ENCODE measurements around the gene LRRC74A.
"Not testable (repeated sequence)": the region's sequence is repeated elsewhere in the genome, so short reads cannot be mapped to it uniquely, and the experiment has no call there.

Gene LRRC74A

GRCh38 chr14:76891391-76891790 is 65.2 kb downstream of the LRRC74A start:
- no peak for DNase-seq (ENCODE audit: low spot score)

DNA sequence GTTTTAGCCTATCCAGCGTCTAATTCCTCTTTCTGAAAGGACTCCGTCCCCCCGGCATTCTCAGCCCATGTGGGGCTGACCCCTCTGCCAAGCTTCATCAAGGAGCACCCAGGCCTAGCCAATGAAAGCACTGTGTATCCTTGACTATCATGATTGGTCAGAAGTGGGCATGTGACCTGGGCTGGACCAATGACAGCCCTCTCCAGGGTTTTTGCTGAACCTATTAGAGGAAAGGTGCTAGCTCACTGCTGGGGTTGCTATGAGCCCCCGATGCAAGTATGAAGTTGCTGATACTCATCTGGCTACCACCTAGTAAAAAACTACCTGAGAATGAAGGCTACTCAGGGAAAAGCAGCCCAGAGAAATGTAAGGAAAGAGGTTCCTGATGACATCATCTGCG is 68.1 kb downstream of the LRRC74A start:
- DNase-seq (ENCODE audit: low spot score), result no peak

DNA sequence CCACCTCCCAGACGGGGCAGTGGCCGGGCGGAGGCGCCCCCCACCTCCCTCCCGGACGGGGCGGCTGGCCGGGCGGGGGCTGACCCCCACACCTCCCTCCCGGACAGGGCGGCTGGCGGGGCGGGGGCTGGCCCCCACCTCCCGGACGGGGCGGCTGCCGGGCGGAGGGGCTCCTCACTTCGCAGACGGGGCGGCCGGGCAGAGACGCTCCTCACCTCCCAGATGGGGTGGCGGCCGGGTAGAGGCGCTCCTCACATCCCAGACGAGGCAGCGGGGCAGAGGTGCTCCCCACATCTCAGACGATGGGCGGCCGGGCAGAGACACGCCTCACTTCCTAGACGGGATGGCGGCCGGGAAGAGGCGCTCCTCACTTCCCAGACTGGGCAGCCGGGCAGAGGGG is 71.8 kb downstream of the LRRC74A start:
- not testable (repeated sequence) for DNase-seq (ENCODE audit: low spot score)

DNA sequence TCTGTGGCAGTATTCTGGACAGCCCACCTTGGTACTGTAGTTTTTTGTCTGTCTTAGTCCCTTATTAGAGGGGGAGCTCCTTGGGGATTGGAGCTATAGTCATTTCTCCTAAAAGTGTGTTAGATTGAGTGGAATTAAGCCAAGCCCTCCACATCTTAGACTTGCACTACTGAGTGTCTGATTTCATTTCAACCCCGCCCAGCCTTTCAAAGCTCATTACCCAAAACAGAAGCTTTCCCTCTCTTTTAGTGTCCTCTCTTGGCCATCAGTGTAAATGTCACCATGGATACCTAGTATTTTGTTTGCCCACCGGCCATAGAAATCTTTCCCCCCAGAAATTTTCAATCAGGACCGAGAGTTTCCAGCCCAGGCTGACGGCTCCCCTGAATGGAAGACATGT is 74.5 kb downstream of the LRRC74A start:
- DNase-seq (ENCODE audit: low spot score), result no peak

GRCh38 chr14:76901171-76902055 is 75.2 kb downstream of the LRRC74A start:
- no peak for DNase-seq (ENCODE audit: low spot score)

- DNase-seq (ENCODE audit: low spot score), result no peak
Measured at GRCh38 chr14:76902591-76902990, 76.4 kb downstream of the LRRC74A start.

- DNase-seq (ENCODE audit: low spot score), result no peak
Measured at GRCh38 chr14:76904100-76904739, 78.0 kb downstream of the LRRC74A start.

DNA sequence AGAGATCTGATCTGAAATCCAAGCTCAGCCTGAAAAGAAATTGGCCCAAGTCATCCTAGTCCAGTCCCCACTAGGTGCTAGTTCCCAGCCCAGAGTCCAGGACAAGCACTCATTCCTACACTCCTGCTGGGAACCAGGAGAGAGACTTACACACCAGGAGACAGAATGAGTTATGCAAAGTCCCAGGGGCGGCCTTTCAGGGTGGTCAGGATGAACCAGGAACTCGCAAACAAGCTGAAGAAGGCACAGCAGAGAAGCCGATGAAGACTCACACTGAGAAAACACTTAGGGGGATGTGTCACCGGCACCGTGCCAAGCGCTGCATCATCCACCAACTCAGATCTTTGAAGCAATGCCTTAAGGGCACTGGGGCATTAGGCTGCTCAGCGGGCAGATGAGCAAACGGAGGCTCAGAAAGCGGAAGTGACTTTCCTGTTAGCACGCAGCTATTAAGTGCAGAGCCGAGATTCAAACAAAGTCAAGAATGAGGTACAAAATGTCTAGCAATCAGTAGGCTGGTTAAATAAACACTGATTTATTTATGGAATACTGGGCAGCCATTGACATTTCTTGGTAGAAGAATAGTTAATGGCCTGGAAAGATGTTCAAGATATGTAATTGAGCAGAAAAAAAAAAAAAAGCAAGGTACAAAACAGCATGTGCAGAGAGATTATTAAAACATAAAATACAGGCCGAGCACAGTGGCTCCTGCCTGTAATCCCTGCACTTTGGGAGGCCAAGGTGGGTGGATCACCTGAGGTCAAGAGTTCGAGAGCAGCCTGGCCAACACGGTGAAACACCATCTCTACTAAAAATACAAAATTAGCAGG is 78.7 kb downstream of the LRRC74A start:
- no peak for DNase-seq (ENCODE audit: low spot score)

DNA sequence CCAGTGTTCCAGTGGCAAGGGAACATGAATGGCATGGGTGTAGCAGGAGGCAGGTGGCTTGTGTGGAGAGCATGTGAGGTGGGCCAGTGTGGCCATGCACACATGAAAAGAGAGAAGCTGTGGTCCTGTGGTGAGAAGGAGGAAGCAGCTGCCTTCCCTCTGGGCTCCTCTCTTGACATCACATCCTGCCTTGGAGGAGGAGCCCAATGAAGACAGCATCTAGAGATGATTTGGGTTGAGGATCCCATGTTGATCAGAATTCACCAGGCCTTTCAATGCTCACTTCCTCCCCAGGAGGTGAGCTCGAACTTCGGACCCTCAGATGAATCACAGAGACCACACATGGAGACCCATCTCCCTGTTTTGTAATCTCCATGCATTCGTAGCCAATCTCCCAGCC is 82.6 kb downstream of the LRRC74A start:
- DNase-seq (ENCODE audit: low spot score), result no peak

- no peak for DNase-seq (ENCODE audit: low spot score)
Measured at GRCh38 chr14:76909266-76909665, 83.1 kb downstream of the LRRC74A start.

- DNase-seq (ENCODE audit: low spot score), result no peak
Measured at GRCh38 chr14:76910371-76910890, 84.2 kb downstream of the LRRC74A start.

DNA sequence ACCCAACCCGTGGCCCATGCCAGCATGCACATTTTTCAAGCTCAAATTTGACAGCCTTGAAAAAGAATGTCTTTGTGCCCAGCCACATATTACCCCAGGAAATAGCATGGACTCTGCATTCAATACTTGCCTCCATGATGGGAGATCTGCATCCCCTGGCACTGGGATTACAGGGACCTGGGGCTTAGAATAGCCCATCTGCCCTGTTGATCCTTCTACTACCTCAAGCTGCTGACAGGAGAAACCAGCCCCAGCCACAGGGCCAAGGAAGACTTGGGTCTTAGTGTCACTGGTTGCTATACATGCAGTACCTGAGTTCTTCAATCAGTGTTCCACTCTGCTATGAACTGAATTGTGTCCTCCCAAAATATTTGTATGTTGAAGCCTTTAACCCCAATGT is 85.3 kb downstream of the LRRC74A start:
- no peak for DNase-seq (ENCODE audit: low spot score)

DNA sequence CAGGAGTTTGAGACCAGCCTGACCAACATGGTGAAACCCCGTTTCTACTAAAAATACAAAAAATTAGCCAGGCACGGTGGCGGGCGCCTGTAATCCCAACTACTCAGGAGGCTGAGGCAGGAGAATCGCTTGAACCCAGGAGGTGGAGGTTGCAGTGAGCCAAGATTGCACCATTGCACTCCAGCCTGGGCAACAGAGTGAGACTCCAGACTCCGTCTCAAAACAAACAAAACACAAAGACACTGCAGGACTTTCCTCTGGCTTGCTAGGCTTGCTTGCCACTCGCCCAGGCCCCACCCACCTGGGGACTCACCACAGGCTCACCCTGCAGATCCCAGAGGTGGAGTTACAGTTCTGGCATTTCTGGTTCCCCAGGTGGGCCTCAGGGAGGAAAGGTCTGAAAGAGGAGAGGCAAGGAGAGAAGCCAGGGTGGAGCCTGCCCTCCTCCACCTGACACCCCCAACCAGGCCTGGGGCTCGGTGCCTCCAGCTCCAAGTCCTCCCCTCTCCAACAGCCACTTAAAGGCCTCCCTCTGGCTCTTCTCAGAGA is 88.4 kb downstream of the LRRC74A start:
- DNase-seq (ENCODE audit: low spot score), result not testable (repeated sequence)

DNA sequence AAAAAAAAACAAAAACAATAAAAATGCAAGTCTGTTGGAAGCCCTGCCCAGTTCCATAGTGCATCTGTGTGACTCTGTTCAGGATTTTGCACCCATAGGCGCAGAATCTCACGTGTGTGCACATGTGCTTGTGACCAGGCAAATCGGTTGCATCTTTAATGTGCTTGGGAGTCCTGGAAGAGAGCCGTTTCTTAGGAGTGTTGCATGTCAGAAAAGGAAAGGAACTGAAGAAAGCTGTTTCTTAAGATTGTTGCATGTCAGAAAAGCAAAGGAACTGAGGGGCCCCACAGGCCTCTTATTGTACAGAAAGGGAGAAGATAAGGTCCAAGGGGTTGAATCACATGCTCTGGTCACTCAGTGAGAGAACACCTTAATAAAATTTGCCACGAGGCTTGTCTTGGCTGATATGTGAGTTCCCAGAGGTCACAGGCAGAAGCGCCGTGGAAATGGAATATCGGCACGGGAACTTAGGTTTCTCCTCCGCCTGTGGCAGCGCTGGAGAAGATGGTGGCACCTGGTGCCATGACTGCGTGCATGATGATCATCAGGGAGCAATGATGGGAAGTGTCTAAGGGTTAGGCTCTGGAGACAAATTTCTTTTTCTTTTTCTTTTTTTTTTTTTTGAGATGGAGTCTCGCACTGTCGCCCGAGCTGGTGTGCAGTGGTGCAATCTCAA is 90.0 kb downstream of the LRRC74A start:
- DNase-seq (ENCODE audit: low spot score), result no peak

DNA sequence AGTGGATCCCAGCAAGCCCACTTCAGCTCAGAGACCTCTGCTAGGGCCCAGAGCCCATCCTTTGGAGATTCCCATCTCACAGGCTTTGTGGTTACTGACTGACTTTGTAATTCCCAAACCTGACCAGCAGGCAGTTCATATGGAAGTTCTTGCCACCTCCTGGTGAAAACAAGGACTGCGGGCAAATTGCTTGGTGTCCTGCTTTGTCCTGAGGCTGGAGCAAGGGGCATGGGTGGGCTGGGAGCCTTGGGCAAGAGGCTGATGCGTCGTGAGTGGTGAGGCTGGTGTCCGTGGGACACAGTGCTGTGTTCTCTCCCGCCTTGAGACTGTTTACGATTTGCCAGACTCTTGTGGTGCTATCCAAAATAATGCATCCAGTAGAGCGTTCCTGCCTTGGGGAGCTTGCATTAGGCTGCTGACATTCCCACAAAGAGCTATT is 91.0 kb downstream of the LRRC74A start:
- DNase-seq (ENCODE audit: low spot score), result no peak

- DNase-seq (ENCODE audit: low spot score), result no peak
Measured at GRCh38 chr14:76917745-76918255, 91.6 kb downstream of the LRRC74A start.

- DNase-seq (ENCODE audit: low spot score), result peak; percentile 68
Measured at GRCh38 chr14:76918256-76918781, 92.1 kb downstream of the LRRC74A start.

DNA sequence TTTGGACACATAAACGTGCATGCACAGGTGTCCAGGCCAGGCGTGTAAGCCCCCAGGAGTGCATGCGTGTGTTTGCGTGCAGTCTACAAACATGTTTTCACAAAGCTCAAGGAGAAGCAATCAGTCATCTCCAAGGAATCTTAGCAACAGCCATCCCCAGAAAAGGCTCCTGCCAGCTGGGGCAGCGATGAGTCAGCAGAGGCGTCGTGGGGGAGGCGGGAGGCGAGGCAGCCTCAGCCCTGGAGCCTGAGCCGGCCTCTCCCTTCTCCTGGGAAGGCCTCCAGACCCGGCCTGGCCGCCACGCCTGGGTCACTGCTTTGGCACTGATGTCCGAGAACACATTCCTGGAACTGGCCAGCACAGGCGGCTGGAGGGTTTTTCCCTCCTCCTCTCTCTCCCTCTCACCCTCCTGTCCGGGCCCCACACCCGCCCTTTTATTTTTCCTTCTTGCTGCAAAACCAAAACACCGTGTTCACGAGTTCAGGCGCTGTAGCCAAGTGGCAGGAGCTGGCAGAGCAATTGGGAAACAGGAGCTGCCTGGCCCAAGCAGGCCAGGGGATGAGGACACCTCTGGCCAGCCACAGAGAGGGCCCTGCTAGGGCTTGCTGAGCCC is 92.7 kb downstream of the LRRC74A start:
- DNase-seq (ENCODE audit: low spot score), result peak; percentile 88

Data from putamen (tissue), 1 donor.